ENCODE measurements around the gene NPEPPS. TPM values are rescaled to one million over a fixed set of nuclear protein-coding genes. Genes with fewer than 3 reads are reported as not detected.

The NPEPPS gene
- polyA plus RNA-seq, 1 experiment: 206 TPM

DNA sequence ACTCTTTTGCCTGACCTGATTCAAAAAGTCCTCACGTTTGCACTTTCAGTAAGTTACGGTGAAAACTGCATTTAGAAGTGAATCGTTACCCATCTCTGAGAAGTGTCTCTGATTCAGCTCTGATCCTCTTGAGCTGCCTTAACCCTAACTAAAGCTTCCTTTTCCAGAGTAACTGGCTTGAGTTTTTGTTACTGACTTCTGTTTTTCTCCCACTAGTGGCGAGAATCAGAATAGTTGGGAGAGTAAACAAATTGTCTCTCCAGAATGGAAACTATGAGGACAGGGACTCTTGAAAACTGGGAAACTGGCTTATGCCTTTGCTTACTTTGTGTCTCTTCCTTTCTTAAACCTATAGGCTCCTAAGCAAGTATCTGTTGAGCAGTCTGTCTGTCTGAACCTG, 87.5 kb downstream of the NPEPPS start:
- no peak overlapping the region for H3K4me3 ChIP-seq (ENCODE audit: low read depth, low read length)
- H3K9me3 ChIP-seq (ENCODE audit: control insufficient read depth, insufficient read depth, low read length): no peaks in the 10 kb centered on the region
- TF ChIP-seq, protein P1, sequence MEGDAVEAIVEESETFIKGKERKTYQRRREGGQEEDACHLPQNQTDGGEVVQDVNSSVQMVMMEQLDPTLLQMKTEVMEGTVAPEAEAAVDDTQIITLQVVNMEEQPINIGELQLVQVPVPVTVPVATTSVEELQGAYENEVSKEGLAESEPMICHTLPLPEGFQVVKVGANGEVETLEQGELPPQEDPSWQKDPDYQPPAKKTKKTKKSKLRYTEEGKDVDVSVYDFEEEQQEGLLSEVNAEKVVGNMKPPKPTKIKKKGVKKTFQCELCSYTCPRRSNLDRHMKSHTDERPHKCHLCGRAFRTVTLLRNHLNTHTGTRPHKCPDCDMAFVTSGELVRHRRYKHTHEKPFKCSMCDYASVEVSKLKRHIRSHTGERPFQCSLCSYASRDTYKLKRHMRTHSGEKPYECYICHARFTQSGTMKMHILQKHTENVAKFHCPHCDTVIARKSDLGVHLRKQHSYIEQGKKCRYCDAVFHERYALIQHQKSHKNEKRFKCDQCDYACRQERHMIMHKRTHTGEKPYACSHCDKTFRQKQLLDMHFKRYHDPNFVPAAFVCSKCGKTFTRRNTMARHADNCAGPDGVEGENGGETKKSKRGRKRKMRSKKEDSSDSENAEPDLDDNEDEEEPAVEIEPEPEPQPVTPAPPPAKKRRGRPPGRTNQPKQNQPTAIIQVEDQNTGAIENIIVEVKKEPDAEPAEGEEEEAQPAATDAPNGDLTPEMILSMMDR (IDR thresholded peaks at IDR 0.05; ENCODE audit: low read depth, low read length): peak; percentile 53
- no peak overlapping the region for H3K27ac ChIP-seq (ENCODE audit: low read depth, low read length)
- no peak for DNase-seq (ENCODE audit: low read depth, low spot score)
- POLR2A ChIA-PET: interaction anchor here (0.6 to 0.9 kb wide), 2 partner anchors 31 to 118 kb away, joined by 3 to 5 read pairs; partner anchors contain the start of gene KPNB1
- H3K27me3 ChIP-seq (ENCODE audit: control insufficient read depth, insufficient read depth, low read length): no peaks in the 10 kb centered on the region
- CTCF ChIA-PET: interaction anchor here (0.6 to 1.7 kb wide), 13 partner anchors 9 to 676 kb away, joined by 3 to 10 read pairs (median 4); no protein-coding TSS in a partner anchor

GRCh38 chr17:47620503-47621245, 89.8 kb downstream of the NPEPPS start:
- Histone ChIP-seq H3K27me3 (ENCODE audit: control insufficient read depth, insufficient read depth, low read length) (no peaks in the 10 kb centered on the region), H3K9me3 (ENCODE audit: control insufficient read depth, insufficient read depth, low read length) (no peaks in the 10 kb centered on the region), H3K27ac (ENCODE audit: low read depth, low read length) (peak overlapping the region; percentile 43), H3K4me3 (ENCODE audit: low read depth, low read length) (no peak overlapping the region)
- DNase-seq (ENCODE audit: low read depth, low spot score): no peak
- ChIA-PET CTCF (interaction anchor here (0.6 kb wide), 1 partner anchor 123 kb away, joined by 5 read pairs; no protein-coding TSS in a partner anchor), POLR2A (interaction anchor here (0.7 to 2.1 kb wide), 2 partner anchors 29 to 45 kb away, joined by 4 to 9 read pairs; partner anchors contain the start of gene KPNB1)
- TF ChIP-seq, protein P1 (IDR thresholded peaks at IDR 0.05; ENCODE audit: low read depth, low read length): no peak

DNA sequence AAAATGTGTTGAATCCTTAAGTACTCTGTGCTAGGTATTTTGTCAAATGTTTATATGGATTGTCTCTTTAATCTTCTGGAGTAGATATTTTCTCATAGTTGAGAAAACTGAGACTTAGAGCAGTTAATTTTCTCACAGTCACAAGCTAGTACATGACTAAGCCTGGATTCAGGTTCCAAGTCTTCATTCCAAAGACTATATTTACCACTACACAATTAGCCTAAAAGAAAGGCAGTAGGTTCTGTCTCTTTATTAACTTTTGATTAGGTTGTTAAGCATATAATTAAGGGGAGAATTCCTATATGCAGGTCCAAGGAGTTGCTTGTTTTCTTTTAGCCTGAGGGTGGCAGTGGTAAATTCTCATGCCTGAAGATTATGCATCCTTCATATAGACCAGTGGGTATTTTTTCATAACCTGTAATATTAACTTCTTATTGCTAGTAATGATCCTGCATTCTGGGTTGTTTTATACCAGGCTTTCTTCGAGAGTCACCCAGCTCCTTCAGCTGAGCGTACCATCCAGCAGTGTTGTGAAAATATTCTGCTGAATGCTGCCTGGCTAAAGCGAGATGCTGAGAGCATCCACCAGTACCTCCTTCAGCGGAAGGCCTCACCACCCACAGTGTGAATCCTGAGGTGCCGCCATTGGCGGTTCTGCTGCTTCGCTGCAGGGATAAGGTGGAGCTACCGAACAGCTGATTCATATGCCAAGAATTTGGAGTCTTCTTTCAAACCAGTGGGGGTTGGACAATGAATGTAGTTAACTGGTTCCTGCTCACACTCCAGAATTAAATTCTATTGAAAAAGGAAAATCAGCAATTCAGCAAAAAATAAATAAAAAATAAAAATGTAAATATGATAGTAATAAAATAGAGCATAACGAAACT, 90.6 kb downstream of the NPEPPS start:
- TF ChIP-seq, protein P1 (IDR thresholded peaks at IDR 0.05; ENCODE audit: low read depth, low read length): no peak
- no peaks in the 10 kb centered on the region for H3K27me3 ChIP-seq (ENCODE audit: control insufficient read depth, insufficient read depth, low read length)
- POLR2A ChIA-PET: interaction anchor here (2.1 kb wide), 1 partner anchor 28 kb away, joined by 9 read pairs; the partner anchor contains the start of gene KPNB1
- peak; percentile 69 for DNase-seq (ENCODE audit: low read depth, low spot score)
- no peaks in the 10 kb centered on the region for H3K9me3 ChIP-seq (ENCODE audit: control insufficient read depth, insufficient read depth, low read length)
- peak overlapping the region; percentile 85 for H3K27ac ChIP-seq (ENCODE audit: low read depth, low read length)
- H3K4me3 ChIP-seq (ENCODE audit: low read depth, low read length): no peak overlapping the region; the same call in 1 of the 2 replicates
- CTCF ChIA-PET: interaction anchor here (1.0 kb wide), 1 partner anchor 28 kb away, joined by 3 read pairs; no protein-coding TSS in a partner anchor

DNA sequence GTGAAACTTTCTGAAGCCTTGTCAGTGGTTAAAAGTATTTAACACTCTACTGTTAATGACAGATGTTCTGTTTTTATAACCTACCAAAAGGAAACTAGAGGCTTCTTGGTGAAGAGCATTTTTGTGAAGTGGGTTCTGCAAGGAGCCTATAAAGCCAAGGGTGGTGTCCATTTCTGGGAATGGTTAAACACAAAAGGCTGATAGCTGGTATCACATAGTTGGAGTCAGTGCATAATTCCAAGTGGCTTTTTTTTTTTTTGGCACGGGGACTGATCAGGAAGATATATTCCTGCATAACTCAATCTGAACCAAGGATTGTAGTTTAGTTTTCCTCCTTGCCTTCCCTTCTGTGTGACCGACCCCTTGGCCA, 91.3 kb downstream of the NPEPPS start:
- Histone ChIP-seq H3K4me3 (ENCODE audit: low read depth, low read length) (no peak overlapping the region), H3K9me3 (ENCODE audit: control insufficient read depth, insufficient read depth, low read length) (no peaks in the 10 kb centered on the region), H3K27me3 (ENCODE audit: control insufficient read depth, insufficient read depth, low read length) (no peaks in the 10 kb centered on the region), H3K27ac (ENCODE audit: low read depth, low read length) (peak overlapping the region; percentile 21)
- no peak for DNase-seq (ENCODE audit: low read depth, low spot score)
- POLR2A ChIA-PET: interaction anchor here (2.1 kb wide), 1 partner anchor 27 kb away, joined by 9 read pairs; the partner anchor contains the start of gene KPNB1
- CTCF ChIA-PET: interaction anchor here (1.0 kb wide), 1 partner anchor 27 kb away, joined by 3 read pairs; no protein-coding TSS in a partner anchor
- TF ChIP-seq, protein P1 (IDR thresholded peaks at IDR 0.05; ENCODE audit: low read depth, low read length): no peak

Measured in AG04450 (cell line).